Uterus (tissue), 4 donors: Measurements from ENCODE around the gene HMX3. TPM values are rescaled to one million over a fixed set of nuclear protein-coding genes. Genes with fewer than 3 reads are reported as not detected.

Experiments
- DNase-seq, 2 donors: peaks; one replicate each; pipeline ENCODE4 v3.0.0-alpha.2; 2019 to 2020
- H3K27ac ChIP-seq, 2 donors: fragments of 200-600 bp; sonication (generic); 1 replicate in 1 of 2; 2 replicates in 1 of 2; pipeline ENCODE4 v1.5.1; 2016 to 2018
- H3K27me3 ChIP-seq, 2 donors: fragments of 200-600 bp; sonication (generic); one replicate each; pipeline ENCODE4 v1.5.1; 2018 to 2019; ENCODE audit warnings: control low read depth in 1 of 2
- H3K36me3 ChIP-seq, 2 donors: fragments of 200-600 bp; sonication (generic); one replicate each; pipeline ENCODE4 v1.5.1; 2019; ENCODE audit warnings: control low read depth in 1 of 2
- H3K4me1 ChIP-seq, 2 donors: fragments of 200-600 bp; sonication (generic); one replicate each; pipeline ENCODE4 v1.5.1; 2018 to 2019; ENCODE audit warnings: control low read depth in 1 of 2
- H3K4me3 ChIP-seq, 2 donors: fragments of 200-600 bp; sonication (generic); 1 replicate in 1 of 2; 2 replicates in 1 of 2; pipeline ENCODE4 v1.5.1; 2018 to 2019; ENCODE audit warnings: mild to moderate bottlenecking in 1 of 2
- H3K9me3 ChIP-seq, 2 donors: fragments of 200-600 bp; sonication (generic); one replicate each; pipeline ENCODE4 v1.5.1; 2019; ENCODE audit warnings: control low read depth in 1 of 2
- POLR2A ChIP-seq, 2 donors: fragments of 450-650 bp; IDR thresholded peaks; one replicate each; pipeline ENCODE4 v1.6.1; 2016; ENCODE audit warnings: antibody characterized with exemption in 2 of 2, mild to moderate bottlenecking in 1 of 2, moderate library complexity in 1 of 2
- intact Hi-C: fragments of 100-400 bp; cut with DNase I; formaldehyde crosslinking; loops from one replicate; pipeline ENCODE4 v1.15.1; 2023; ENCODE audit warnings: low total_unique reads
- total RNA-seq, 4 donors: library from RNA; depleted of rRNA in 3 of 4; stranded (reverse); fragments of >200 nt in 3 of 4; gene quantifications; one replicate each; pipeline versions ENCODE4 v1.1.0 to v1.2.4, GENCODE V29; 2014 to 2023
- TF ChIP-seq, protein P1 (sequence below), 4 experiments: fragments of 200-600 bp in 2 of 4; fragments of 450-650 bp in 2 of 4; sonication (generic) in 2 of 4; IDR thresholded peaks; one replicate each; pipeline ENCODE4 v1.5.1; 2016 to 2019; ENCODE audit warnings: antibody characterized with exemption in 4 of 4, mild to moderate bottlenecking in 2 of 4, moderate library complexity in 1 of 4
- donor health status: DM: yes; HTN: yes; CAD: no.

Gene HMX3
- total RNA-seq, 4 donors from 2014 or later, result not detected

DNA sequence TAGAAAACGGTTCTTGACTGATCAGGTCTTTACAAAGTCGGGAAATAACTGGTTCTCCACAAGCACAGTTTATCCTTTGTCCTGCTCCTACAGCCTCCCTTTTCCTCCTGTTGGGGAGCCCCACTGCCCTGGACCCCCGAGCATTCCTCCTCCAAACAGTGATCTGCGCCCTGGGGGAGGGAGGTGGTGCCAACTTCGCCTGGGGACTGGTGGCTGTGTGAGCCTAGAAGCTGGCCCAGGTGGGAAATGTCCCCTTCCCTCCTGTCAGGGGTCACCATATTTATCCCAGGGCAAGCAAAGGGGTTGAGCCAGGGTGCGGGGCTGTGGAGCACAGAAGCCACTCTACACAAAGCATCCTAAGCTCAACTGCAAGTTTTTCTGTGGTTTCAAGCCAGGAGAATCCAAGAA is 5.2 kb downstream of the HMX3 start:
- peaks cover 0 to 21% of the 10 kb centered on the region in 2 donors for H3K4me1 ChIP-seq
- no peak overlapping the region for H3K4me3 ChIP-seq
- H3K9me3 ChIP-seq, result no peaks in the 10 kb centered on the region
- H3K36me3 ChIP-seq, result no peaks in the 10 kb centered on the region
- DNase-seq, result no peak
- H3K27ac ChIP-seq, result no peak overlapping the region
- peaks cover 33 to 97% of the 10 kb centered on the region in 2 donors for H3K27me3 ChIP-seq
- TF ChIP-seq POLR2A (IDR thresholded peaks at IDR 0.05), result no peak
- TF ChIP-seq, protein P1, sequence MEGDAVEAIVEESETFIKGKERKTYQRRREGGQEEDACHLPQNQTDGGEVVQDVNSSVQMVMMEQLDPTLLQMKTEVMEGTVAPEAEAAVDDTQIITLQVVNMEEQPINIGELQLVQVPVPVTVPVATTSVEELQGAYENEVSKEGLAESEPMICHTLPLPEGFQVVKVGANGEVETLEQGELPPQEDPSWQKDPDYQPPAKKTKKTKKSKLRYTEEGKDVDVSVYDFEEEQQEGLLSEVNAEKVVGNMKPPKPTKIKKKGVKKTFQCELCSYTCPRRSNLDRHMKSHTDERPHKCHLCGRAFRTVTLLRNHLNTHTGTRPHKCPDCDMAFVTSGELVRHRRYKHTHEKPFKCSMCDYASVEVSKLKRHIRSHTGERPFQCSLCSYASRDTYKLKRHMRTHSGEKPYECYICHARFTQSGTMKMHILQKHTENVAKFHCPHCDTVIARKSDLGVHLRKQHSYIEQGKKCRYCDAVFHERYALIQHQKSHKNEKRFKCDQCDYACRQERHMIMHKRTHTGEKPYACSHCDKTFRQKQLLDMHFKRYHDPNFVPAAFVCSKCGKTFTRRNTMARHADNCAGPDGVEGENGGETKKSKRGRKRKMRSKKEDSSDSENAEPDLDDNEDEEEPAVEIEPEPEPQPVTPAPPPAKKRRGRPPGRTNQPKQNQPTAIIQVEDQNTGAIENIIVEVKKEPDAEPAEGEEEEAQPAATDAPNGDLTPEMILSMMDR (IDR thresholded peaks at IDR 0.05), result no peak
- intact Hi-C loops, result no loop called here

GRCh38 chr10:123141791-123142700 is 6.3 kb downstream of the HMX3 start:
- H3K9me3 ChIP-seq, result no peaks in the 10 kb centered on the region
- TF ChIP-seq POLR2A (IDR thresholded peaks at IDR 0.05), result no peak
- TF ChIP-seq, protein P1 (IDR thresholded peaks at IDR 0.05), result no peak
- H3K4me3 ChIP-seq, result no peak overlapping the region
- peaks cover 32 to 95% of the 10 kb centered on the region in 2 donors for H3K27me3 ChIP-seq
- peaks cover 0 to 12% of the 10 kb centered on the region in 2 donors for H3K4me1 ChIP-seq
- no peak for DNase-seq
- H3K27ac ChIP-seq, result no peak overlapping the region
- no peaks in the 10 kb centered on the region for H3K36me3 ChIP-seq
- intact Hi-C loops, result no loop called here

DNA sequence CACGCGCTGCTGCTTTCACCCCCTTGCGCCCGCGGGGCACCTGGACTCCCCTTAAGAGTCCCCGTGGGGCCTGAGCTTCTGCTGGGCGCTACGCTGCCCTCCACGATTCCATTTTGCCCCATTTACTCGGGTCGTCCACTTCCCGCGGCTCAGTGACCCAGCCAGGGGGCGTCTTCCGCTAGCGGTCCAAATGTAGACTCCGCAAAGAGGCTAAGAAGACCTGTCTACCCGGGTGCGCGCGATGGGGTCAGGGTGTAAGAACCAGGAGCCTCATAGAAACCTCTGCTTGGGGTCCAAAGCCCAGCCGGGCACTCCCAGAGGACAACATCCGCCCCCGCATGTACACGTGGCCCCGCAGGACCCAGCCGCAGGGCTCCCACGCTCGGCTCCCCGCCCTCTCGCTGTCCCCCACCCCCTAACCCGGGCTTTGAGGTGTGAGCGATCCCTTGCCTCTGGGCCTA is 7.0 kb downstream of the HMX3 start:
- Histone ChIP-seq H3K4me1 (peaks cover 0 to 5% of the 10 kb centered on the region in 2 donors), H3K4me3 (no peak overlapping the region), H3K9me3 (no peaks in the 10 kb centered on the region), H3K27ac (no peak overlapping the region), H3K36me3 (no peaks in the 10 kb centered on the region), H3K27me3 (peaks cover 36 to 95% of the 10 kb centered on the region in 2 donors)
- intact Hi-C loops, result no loop called here
- no peak for DNase-seq
- TF ChIP-seq POLR2A (IDR thresholded peaks at IDR 0.05), result no peak
- TF ChIP-seq, protein P1 (IDR thresholded peaks at IDR 0.05), result no peak

DNA sequence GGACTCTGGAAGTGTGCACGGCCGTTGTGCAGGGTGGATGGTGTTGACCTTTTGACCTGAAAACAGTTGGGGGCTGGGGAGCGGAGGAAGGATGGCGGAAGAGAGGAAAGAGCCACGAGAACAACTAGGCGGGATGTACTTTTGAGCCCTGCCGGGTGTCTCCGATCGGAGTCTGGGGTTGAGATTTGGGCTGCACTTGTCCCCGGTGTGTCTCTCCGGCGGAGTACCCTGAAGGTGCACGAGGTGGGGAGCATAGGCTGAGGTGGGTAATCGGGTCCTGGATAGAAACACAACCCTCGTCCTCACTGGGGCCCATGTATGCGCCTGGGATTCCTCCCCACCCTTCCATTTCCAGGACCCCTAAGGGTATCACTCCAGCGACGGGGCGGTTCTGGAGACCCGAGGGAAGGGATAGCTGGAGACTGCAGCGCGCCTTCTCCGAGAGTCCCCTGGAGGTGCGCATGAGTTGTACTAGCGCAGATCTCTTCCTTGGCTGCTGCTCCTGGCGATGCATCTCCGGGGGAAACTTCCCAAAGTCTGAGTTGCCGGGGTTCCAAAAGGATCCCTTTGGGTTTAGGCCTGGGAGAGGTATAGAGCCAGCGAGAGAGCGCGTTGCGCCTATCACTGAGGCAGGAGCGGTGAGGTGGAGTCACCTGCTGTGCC is 7.5 kb downstream of the HMX3 start:
- Histone ChIP-seq H3K4me3 (no peak overlapping the region), H3K36me3 (no peaks in the 10 kb centered on the region), H3K9me3 (no peaks in the 10 kb centered on the region), H3K27ac (no peak overlapping the region), H3K27me3 (peaks cover 38 to 95% of the 10 kb centered on the region in 2 donors), H3K4me1 (peaks cover 0 to 5% of the 10 kb centered on the region in 2 donors)
- intact Hi-C loops, result no loop called here
- no peak for DNase-seq
- TF ChIP-seq POLR2A (IDR thresholded peaks at IDR 0.05), result no peak
- TF ChIP-seq, protein P1 (IDR thresholded peaks at IDR 0.05), result no peak

DNA sequence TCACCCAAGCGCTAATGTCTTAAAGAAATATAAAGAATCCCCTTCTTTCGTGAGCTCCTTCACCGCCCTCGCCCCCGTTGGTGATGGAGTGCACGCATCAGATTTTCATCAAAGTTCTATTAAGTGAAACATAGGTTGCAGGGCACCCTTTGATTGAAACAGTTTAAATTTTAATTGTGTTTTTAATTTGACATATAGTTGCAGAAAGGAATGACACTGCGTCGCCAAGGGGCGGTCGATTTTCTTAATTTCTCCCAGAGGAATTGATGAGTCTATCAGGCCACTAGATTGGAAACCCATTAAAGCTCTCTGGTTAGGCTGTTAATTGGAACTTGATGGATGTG is 8.0 kb downstream of the HMX3 start:
- DNase-seq, result no peak
- Histone ChIP-seq H3K27ac (no peak overlapping the region), H3K36me3 (no peaks in the 10 kb centered on the region), H3K27me3 (peaks cover 34 to 95% of the 10 kb centered on the region in 2 donors), H3K9me3 (no peaks in the 10 kb centered on the region), H3K4me3 (no peak overlapping the region), H3K4me1 (peaks cover 0 to 5% of the 10 kb centered on the region in 2 donors)
- intact Hi-C loops, result no loop called here
- TF ChIP-seq POLR2A (IDR thresholded peaks at IDR 0.05), result no peak
- TF ChIP-seq, protein P1 (IDR thresholded peaks at IDR 0.05), result no peak
